GM21576 (cell line): Measurements from ENCODE around the gene DCAF8.

ENCODE experiments used
- ATAC-seq: cut with Tn5 transposase; IDR thresholded peaks from one replicate; pipeline ENCODE4 v1.9.1; 2021; ENCODE audit warnings: mild to moderate bottlenecking, moderate library complexity; ENCODE audit not compliant: unreplicated experiment

Gene DCAF8

GRCh38 chr1:160227034-160227433 lies 35.3 kb downstream of the DCAF8 start:
- no peak for ATAC-seq

- no peak for ATAC-seq
Observed at GRCh38 chr1:160226623-160227022, 35.7 kb downstream of the DCAF8 start.

GRCh38 chr1:160225345-160225744 lies 37.0 kb downstream of the DCAF8 start:
- no peak for ATAC-seq

- ATAC-seq = no peak
Observed at GRCh38 chr1:160224606-160225005, 37.7 kb downstream of the DCAF8 start.

- ATAC-seq = no peak
Observed at GRCh38 chr1:160222546-160222945, 39.8 kb downstream of the DCAF8 start.

- no peak for ATAC-seq
Observed at GRCh38 chr1:160221089-160221488, 41.3 kb downstream of the DCAF8 start.

GRCh38 chr1:160220301-160220700 lies 42.0 kb downstream of the DCAF8 start:
- no peak for ATAC-seq

- no peak for ATAC-seq
Observed at GRCh38 chr1:160219062-160219929, 43.1 kb downstream of the DCAF8 start.

- no peak for ATAC-seq
Observed at GRCh38 chr1:160217481-160218051, 44.8 kb downstream of the DCAF8 start.

GRCh38 chr1:160216301-160216700 lies 46.0 kb downstream of the DCAF8 start:
- ATAC-seq = no peak

- ATAC-seq = no peak
Observed at GRCh38 chr1:160214481-160215140, 47.7 kb downstream of the DCAF8 start.

GRCh38 chr1:160211046-160211790 lies 51.1 kb downstream of the DCAF8 start:
- no peak for ATAC-seq

GRCh38 chr1:160210561-160210960 lies 51.8 kb downstream of the DCAF8 start:
- ATAC-seq = no peak

- no peak for ATAC-seq
Observed at GRCh38 chr1:160209321-160210046, 52.9 kb downstream of the DCAF8 start.

GRCh38 chr1:160208557-160209320 lies 53.6 kb downstream of the DCAF8 start:
- ATAC-seq = no peak

GRCh38 chr1:160207771-160208556 lies 54.4 kb downstream of the DCAF8 start:
- ATAC-seq = no peak

GRCh38 chr1:160207118-160207650 lies 55.2 kb downstream of the DCAF8 start:
- no peak for ATAC-seq

- no peak for ATAC-seq
Observed at GRCh38 chr1:160206421-160207117, 55.8 kb downstream of the DCAF8 start.
